Non-pigmented ciliary epithelial cell (primary cell): ENCODE measurements around the gene GASK1B.
A peak's percentile ranks its signal among the peaks of the same experiment; 100 is the strongest.

Source experiments
- DNase-seq: peaks from one replicate; pipeline ENCODE4 v3.0.0-alpha.2; 2010; ENCODE audit warnings: low read depth

GASK1B gene

DNA sequence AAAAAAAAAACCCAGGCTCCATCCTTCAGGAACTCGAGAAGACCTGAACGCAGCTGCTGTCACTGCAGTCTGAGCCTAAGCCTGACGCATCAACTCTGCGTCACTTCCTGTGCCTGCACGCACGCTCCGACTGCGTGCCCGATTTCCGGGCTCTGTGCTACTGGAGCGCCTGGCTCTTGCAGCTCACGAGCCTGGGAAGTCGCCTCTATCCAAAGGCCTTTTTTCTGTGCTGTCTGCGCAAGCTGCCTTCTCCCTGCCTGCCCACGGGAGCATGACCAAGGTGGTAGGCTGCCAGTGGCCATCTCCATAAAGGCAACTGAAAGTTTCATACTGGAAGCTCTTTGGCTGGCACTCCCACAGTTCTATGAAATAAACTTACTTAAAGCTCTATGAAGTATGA, 9.9 kb upstream of the GASK1B start:
- no peak for DNase-seq

GRCh38 chr4:158181906-158182305, 9.1 kb upstream of the GASK1B start:
- DNase-seq = no peak

DNA sequence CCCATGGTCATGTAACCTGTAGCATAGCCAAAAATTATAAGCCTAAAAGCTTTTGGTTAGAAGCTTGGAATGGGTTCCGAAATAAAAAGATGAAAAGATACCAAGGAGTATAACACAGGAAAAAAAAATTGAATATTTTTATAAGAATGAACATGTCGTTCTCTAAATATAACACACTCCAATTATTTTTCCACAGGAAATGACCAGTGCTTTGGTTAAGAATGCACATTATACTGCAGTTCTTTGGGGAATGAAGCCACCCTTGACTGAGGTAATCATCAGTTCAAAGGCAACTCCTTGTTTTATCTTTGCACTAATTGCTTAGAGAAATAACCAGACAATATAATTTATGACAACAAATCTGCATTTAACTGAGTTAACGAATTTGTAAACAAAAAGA, 6.6 kb upstream of the GASK1B start:
- DNase-seq = no peak

DNA sequence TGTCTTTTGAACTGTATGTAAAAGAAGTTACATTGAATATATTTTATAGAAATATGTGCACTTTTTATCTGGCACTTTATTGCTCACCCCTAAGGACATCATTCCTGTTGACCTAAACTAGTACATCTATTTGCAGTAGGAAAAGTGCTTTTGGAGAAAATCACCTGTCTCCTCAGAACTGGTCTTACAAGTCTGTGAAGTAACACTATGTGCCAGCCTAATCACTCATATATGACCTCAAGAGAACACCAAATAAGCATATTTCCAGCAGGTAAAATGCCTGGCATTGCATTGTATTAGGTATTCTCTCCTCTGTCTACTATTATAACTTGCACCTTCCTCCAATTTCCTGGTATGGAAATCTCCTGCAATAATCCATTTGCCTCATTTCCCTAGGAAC, 4.0 kb upstream of the GASK1B start:
- no peak for DNase-seq

DNA sequence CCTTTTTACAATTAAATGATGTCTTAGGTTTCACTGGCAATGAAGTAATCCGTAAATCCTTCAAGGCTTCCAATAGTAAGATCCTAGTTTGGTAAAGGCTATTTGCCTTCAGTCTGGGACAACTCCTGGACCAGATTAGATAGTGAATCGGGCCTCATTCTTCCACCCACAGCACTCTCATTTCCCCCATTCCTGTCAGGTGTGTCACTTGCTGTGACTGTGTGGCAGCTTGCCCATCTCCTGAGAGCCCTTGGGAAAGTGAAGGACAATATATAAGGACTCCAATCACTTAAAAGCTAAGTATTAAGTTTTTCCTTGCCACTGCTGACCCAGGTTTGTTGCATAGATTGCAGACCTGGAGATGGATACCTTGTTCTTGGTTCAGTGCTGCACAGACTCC, 3.3 kb upstream of the GASK1B start:
- no peak for DNase-seq

- no peak for DNase-seq
These were observed 1.9 kb downstream of the GASK1B start for GRCh38 chr4:158170691-158171561.

GRCh38 chr4:158169931-158170690, 2.7 kb downstream of the GASK1B start:
- no peak for DNase-seq

DNA sequence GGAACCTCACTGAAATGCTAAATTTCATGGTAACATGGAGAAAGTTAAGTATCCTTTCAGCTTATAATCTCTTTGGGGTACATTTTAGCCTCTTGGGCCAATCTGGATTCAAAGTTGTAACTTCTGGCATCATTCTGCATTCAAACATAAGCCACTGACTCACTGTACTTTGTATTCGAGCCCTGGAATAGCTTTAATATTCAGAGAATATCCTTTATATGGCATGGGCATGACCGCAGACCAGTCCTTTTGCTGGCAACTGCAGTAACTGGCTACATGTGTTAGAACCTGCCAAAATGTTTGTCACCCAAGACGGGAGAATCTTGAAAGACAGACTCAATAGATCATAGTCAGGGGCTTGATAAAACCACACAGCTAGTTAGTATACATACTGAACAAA, 3.3 kb downstream of the GASK1B start:
- DNase-seq = no peak

DNA sequence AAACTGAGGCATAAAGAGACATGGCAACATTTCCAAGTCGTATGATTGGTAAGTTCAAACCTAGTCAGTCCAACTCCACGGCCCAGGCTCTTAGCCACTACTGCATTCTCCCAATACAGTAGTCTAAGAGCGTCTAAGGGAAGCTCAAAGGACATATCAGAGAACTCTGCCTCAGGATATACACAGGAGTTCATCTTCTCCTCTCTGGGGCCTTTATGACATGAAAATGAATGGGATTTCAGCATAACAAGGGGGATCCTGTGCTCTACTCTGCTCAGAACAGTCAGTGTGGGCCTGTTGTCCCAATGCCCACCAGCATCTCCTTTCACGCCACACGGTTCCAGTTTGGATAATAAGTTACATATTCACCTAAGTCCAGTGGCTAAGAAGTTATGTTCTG, 4.2 kb downstream of the GASK1B start:
- no peak for DNase-seq

DNA sequence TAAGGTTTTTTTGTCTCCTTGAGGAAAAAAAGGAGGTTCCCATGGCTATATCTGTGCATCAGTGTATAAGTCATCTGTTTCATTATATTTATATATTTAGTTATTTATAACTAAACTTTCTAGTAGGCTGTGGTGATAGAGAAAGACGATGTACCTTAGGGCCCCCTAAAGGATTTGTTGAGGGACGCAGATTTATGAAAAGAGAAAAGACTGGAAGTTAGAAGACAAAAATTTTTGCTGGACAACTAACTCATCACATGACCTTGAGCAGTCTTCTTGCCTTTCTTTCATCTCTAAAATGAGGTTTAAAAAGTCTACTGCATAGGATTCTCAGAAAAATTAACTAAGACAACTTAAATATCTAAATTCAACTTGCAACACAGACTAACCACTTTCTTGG, 6.1 kb downstream of the GASK1B start:
- DNase-seq = no peak

GRCh38 chr4:158164768-158165213, 8.0 kb downstream of the GASK1B start:
- DNase-seq = no peak

DNA sequence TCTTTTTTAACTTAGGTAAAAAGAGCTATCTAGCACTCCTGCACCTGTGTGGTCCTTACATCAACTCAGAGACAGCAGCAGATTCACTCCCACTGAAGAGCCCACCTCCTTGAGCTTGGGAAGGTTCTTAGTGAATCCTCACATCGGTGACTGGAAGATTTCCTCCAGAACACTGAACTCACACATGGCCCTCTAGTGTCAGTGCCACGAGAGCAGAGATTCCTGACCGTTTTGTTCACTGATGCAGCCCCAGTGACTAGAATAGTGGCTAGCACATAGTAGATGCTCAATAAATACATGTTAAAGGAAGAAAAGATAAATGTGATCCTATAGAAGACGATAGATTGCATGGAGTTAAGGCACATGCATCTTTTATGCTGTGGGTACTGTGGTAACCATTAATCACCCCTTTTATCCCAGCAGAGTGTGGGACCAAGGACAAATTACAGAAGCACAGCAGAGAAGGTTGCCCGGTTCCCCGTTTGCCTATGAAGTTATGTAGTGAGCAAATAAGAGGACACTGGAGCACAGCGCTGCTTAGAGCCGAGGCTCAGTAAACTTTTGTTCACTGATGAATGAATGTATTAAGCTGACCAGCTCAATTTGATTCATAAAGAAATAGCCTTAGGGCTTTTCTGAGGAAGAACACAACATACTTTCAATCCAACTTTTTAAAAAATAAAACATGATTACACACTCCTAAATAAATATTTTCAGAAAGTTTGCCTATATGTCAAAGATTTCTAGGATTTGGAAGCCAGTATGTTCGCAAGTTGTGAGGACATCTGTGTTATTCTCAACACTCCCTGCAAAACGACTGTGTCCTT, 8.7 kb downstream of the GASK1B start:
- no peak for DNase-seq

DNA sequence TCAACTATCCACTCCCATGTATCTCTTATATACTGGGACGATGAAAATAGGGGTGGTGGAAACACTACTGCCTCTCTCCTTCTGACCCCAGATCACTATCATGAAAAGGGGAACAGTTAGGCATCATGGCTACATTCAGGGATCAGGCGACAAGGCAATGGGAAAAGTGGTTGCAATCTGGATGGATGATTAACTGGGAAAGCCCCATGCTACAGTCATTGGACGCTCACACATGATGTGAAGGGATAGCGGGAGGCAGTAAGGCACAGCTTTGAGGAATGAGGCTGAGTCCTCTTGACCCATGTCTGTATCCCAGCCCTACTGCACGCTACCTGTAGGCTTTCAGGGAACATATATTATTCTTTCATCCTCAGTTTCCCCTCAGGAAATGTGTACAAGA, 10.2 kb downstream of the GASK1B start:
- no peak for DNase-seq

GRCh38 chr4:158161551-158162354, 11.1 kb downstream of the GASK1B start:
- DNase-seq = peak; percentile 96

GRCh38 chr4:158159718-158160094, 13.1 kb downstream of the GASK1B start:
- DNase-seq = no peak

DNA sequence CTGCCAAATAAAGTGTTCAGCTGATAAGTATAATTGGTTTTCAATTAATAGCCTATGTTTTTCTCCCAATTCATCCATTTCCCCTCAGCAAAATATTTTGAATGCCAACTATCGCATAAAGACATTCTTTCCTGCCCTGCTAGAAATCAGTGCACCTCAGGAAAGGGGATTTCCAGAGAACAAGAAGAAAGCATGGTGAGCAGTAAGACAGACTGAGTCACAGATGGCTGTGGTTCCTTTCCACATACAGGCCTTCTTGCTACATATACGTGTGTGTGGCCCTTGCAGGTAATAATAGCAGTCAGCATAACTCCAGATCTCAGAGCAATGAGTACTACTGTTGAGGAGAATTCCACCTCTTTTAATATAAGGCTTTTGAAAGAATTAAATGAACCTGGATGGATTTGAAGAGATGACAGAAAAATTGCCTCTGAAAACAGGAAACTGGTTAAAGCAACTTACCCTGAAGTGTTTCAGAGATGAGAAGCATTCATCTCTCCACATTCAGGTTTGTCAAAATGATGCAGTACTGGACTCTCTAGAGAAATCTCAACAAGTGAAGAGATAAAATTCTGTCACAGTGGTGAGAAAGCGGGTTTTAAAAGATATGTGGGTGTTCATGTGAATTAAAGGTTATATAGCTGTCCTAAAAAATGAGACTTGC, 13.6 kb downstream of the GASK1B start:
- DNase-seq = peak; percentile 79

- DNase-seq = no peak
These were observed 15.4 kb downstream of the GASK1B start for GRCh38 chr4:158157412-158157811.

DNA sequence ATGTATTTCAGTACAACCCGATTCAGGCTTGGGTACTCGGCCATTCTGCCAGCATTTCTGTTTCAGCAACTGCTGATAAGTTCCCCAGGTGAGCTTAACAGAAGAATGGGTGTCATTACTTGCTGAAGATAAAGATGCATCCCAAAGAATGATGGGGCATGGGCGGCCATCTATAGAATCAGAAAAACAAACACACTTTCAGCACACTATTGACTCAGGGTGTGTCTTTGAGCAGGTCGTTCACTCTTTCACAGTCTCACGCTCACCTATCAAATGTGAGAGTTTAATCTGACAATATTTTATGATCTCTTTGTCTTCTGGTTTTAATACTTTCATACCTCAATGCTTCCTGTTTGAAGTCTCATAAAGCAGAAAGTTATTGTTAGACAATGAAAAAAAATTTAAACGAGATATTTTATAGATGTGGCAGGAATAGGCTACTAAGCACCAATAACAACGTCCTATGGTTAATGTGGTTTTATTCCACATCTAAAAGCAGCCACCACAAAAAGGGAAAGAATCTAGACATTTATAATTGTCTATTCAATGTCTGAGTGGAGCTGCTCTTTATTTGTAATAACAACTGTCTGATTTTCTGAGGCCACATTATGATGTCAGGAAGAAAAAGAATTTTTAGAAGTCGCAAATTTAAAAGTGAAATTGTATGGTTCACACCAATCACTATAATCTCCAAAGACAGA, 17.0 kb downstream of the GASK1B start:
- DNase-seq = no peak

DNA sequence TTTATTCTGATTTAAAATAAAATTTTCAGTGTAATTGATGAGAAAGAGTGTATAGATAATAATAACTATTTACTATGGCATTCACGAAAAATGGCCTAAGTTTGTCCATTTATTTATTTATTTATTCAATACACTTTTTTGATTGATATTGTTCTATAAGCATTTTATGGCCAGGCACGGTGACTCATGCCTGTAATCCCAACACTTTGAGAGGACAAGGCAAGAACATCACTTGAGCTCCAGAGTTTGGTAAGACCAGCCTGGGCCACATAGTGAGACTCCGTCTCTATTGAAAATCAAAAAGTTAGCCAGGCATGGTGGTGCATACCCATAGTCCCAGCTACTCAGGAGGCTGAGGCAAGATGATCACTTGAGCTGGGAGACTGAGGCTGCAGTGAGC, 25.7 kb downstream of the GASK1B start:
- DNase-seq = no peak

DNA sequence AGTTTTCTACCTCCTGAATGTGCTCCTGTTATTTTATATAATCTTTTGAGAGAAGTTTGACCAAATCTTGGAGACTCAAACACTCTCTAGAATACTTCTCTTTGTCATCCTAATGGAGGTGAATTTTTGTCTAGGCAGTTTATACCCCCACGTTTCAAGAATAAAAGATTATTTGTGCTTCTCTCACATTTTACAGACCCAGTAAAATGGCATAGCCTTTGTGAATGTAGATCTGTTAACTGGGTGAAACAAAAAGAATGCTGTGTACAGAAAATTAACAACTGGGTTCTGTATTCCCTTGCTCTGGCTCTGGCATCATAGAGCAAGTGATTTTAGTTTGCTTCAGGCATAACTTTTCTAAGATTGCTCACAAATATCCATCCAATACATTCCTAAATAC, 26.1 kb downstream of the GASK1B start:
- DNase-seq = no peak

- DNase-seq = no peak
These were observed 33.7 kb downstream of the GASK1B start for GRCh38 chr4:158139086-158139485.
